SK-N-SH treated with all-trans-retinoic acid at 6 μM for 48 hours (cell line): ENCODE data around the gene AKT1S1.

Experiments
- ATAC-seq: fragments of 200-7000 bp; cut with Tn5 transposase; 3 replicates; pipeline ENCODE4 v1.9.1; 2020; ENCODE audit warnings: mild to moderate bottlenecking, moderate library complexity
- ARNTL ChIP-seq: fragments of 450-650 bp; formaldehyde crosslinking; IDR thresholded peaks from 2 replicates; pipeline ENCODE4 v1.5.0; 2020; ENCODE audit warnings: low read depth, mild to moderate bottlenecking, moderate library complexity, borderline replicate concordance
- CREB5 ChIP-seq: fragments of 250-450 bp; sonication (Bioruptor Pico); IDR thresholded peaks from 2 replicates; pipeline ENCODE4 v1.5.1; 2020; ENCODE audit warnings: low read depth, mild to moderate bottlenecking, moderate library complexity
- CSRNP3 ChIP-seq: fragments of 250-450 bp; sonication (Bioruptor Pico); IDR thresholded peaks from 2 replicates; pipeline ENCODE4 v1.5.1; 2021; ENCODE audit warnings: mild to moderate bottlenecking, moderate library complexity
- ESRRG ChIP-seq: fragments of 250-450 bp; sonication (Bioruptor Pico); IDR thresholded peaks from 2 replicates; pipeline ENCODE4 v1.6.1; 2021; ENCODE audit warnings: mild to moderate bottlenecking
- GLIS3 ChIP-seq: fragments of 250-450 bp; sonication (Bioruptor Pico); IDR thresholded peaks from 2 replicates; pipeline ENCODE4 v1.5.0; 2020; ENCODE audit warnings: mild to moderate bottlenecking, moderate library complexity
- ISL1 ChIP-seq: fragments of 250-450 bp; sonication (Bioruptor Pico); IDR thresholded peaks from 2 replicates; pipeline ENCODE4 v2.1.2; 2022; ENCODE audit warnings: mild to moderate bottlenecking, moderate library complexity
- PATZ1 ChIP-seq: fragments of 250-450 bp; sonication (Bioruptor Pico); IDR thresholded peaks from 2 replicates; pipeline ENCODE4 v1.8.0; 2020; ENCODE audit warnings: mild to moderate bottlenecking, moderate library complexity, borderline replicate concordance
- POU6F1 ChIP-seq: fragments of 250-450 bp; sonication (Bioruptor Pico); IDR thresholded peaks from 2 replicates; pipeline ENCODE4 v1.8.0; 2021; ENCODE audit warnings: low read depth, mild to moderate bottlenecking, moderate library complexity, borderline replicate concordance
- PPARA ChIP-seq: fragments of 250-450 bp; sonication (Bioruptor Pico); IDR thresholded peaks from 2 replicates; pipeline ENCODE4 v1.5.0; 2020; ENCODE audit warnings: mild to moderate bottlenecking, borderline replicate concordance
- RARB ChIP-seq: fragments of 250-450 bp; sonication (Bioruptor Pico); IDR thresholded peaks from 2 replicates; pipeline ENCODE4 v1.8.0; 2021; ENCODE audit warnings: mild to moderate bottlenecking, moderate library complexity
- SNAI2 ChIP-seq: fragments of 250-450 bp; sonication (Bioruptor Pico); IDR thresholded peaks from 2 replicates; pipeline ENCODE4 v1.5.0; 2020; ENCODE audit warnings: mild to moderate bottlenecking, moderate library complexity
- TCF4 ChIP-seq: fragments of 250-450 bp; sonication (Bioruptor Pico); IDR thresholded peaks from 2 replicates; pipeline ENCODE4 v1.8.0; 2021; ENCODE audit warnings: mild to moderate bottlenecking, moderate library complexity, borderline replicate concordance
- TOX ChIP-seq: fragments of 250-450 bp; sonication (Bioruptor Pico); IDR thresholded peaks from 2 replicates; pipeline ENCODE4 v1.8.0; 2021; ENCODE audit warnings: mild to moderate bottlenecking, moderate library complexity, borderline replicate concordance
- TSHZ2 ChIP-seq: fragments of 250-450 bp; sonication (Bioruptor Pico); IDR thresholded peaks from 2 replicates; pipeline ENCODE4 v1.5.0; 2020; ENCODE audit warnings: mild to moderate bottlenecking, moderate library complexity
- ZFP3 ChIP-seq: fragments of 250-450 bp; sonication (Bioruptor Pico); IDR thresholded peaks from 2 replicates; pipeline ENCODE4 v1.5.0; 2020; ENCODE audit warnings: mild to moderate bottlenecking, moderate library complexity
- ZFP30 ChIP-seq: fragments of 450-650 bp; formaldehyde crosslinking; IDR thresholded peaks from 2 replicates; pipeline ENCODE4 v1.5.0; 2022; ENCODE audit warnings: mild to moderate bottlenecking, moderate library complexity
- ZNF565 ChIP-seq: fragments of 450-650 bp; formaldehyde crosslinking; conservative IDR thresholded peaks from 2 replicates; pipeline ENCODE4 v1.5.0; 2020; ENCODE audit warnings: low read depth, mild to moderate bottlenecking, moderate library complexity
- ZNF70 ChIP-seq: fragments of 450-650 bp; formaldehyde crosslinking; IDR thresholded peaks from 2 replicates; pipeline ENCODE4 v1.5.0; 2020; ENCODE audit warnings: mild to moderate bottlenecking, moderate library complexity

AKT1S1 gene

GRCh38 chr19:49870309-49870901 lies 6.8 kb downstream of the AKT1S1 start (continued):
- TF ChIP-seq CSRNP3: no peak
- TF ChIP-seq ZNF70: no peak
- no peak for TF ChIP-seq ARNTL (CRISPR knock-in tag)
- no peak for TF ChIP-seq TOX (CRISPR knock-in tag)
- no peak for TF ChIP-seq POU6F1 (CRISPR knock-in tag)
- no peak for TF ChIP-seq ZFP3 (CRISPR knock-in tag)

GRCh38 chr19:49869484-49870308 lies 7.5 kb downstream of the AKT1S1 start:
- no peak for TF ChIP-seq PPARA (CRISPR knock-in tag)
- no peak for TF ChIP-seq PATZ1 (CRISPR knock-in tag)
- no peak for TF ChIP-seq TSHZ2 (CRISPR knock-in tag)
- TF ChIP-seq ISL1: no peak
- TF ChIP-seq CSRNP3: no peak
- TF ChIP-seq RARB (CRISPR knock-in tag): no peak
- no peak for TF ChIP-seq SNAI2 (CRISPR knock-in tag)
- TF ChIP-seq CREB5 (CRISPR knock-in tag): no peak
- TF ChIP-seq ESRRG (CRISPR knock-in tag): no peak
- no peak for TF ChIP-seq TCF4 (CRISPR knock-in tag)
- TF ChIP-seq ZFP30: no peak
- TF ChIP-seq TOX (CRISPR knock-in tag): no peak
- no peak for TF ChIP-seq ZNF565
- ATAC-seq: peak; percentile 81

- peak; percentile 2 for ATAC-seq
- 0 out of 2 replicates have a peak, but pooled peaks have one; percentile 68 for TF ChIP-seq GLIS3 (CRISPR knock-in tag)
- TF ChIP-seq ARNTL (CRISPR knock-in tag): no peak
- TF ChIP-seq ZFP30: no peak
These were observed 8.1 kb downstream of the AKT1S1 start for GRCh38 chr19:49869009-49869483.
